HepG2 (cell line): ENCODE measurements around the gene RAET1L. TPM values are rescaled to one million over a fixed set of nuclear protein-coding genes. Genes with fewer than 3 reads are reported as not detected.

Experiments
- ADNP ChIP-seq: sonication (generic); formaldehyde crosslinking; IDR thresholded peaks from 2 replicates; pipeline ENCODE4 v1.4.0; 2020; ENCODE audit warnings: missing genetic modification reagents
- ARID3A ChIP-seq: IDR thresholded peaks from 2 replicates; pipeline ENCODE4 v1.6.1; 2012; ENCODE audit warnings: low read depth, low read length, improper control_type of control experiment
- CC2D1A ChIP-seq: sonication (generic); formaldehyde crosslinking; IDR thresholded peaks from 2 replicates; pipeline ENCODE4 v1.8.1; 2023; ENCODE audit warnings: mild to moderate bottlenecking, missing genetic modification reagents
- CREM ChIP-seq, 2 experiments: sonication (generic) in 1 of 2; formaldehyde crosslinking in 1 of 2; IDR thresholded peaks; 2 replicates each; pipeline versions ENCODE4 v1.4.0 to v1.6.1; 2016 to 2020; ENCODE audit warnings: antibody characterized with exemption in 1 of 2, mild to moderate bottlenecking in 1 of 2, missing genetic modification reagents in 1 of 2
- GATAD1 ChIP-seq: IDR thresholded peaks from 2 replicates; pipeline ENCODE4 v1.6.1; 2016; ENCODE audit warnings: missing genetic modification reagents, missing compliant biosample characterization
- MXD3 ChIP-seq: IDR thresholded peaks from 2 replicates; pipeline ENCODE4 v1.6.1; 2016; ENCODE audit warnings: mild to moderate bottlenecking, missing biosample characterization, missing genetic modification reagents
- MZF1 ChIP-seq: sonication (generic); formaldehyde crosslinking; IDR thresholded peaks from 2 replicates; pipeline ENCODE4 v1.8.1; 2023; ENCODE audit warnings: mild to moderate bottlenecking, missing genetic modification reagents, borderline replicate concordance
- NONO ChIP-seq, 2 experiments: fragments of 450-650 bp in 1 of 2; sonication (generic) in 1 of 2; formaldehyde crosslinking in 1 of 2; IDR thresholded peaks in 1 of 2; conservative IDR thresholded peaks in 1 of 2; 2 replicates each; pipeline versions ENCODE4 v1.6.1 to v1.8.0; 2017 to 2022; ENCODE audit warnings: mild to moderate bottlenecking in 1 of 2, missing genetic modification reagents in 1 of 2, moderate library complexity in 1 of 2
- PAX8 ChIP-seq: sonication (generic); formaldehyde crosslinking; IDR thresholded peaks from 2 replicates; pipeline ENCODE4 v1.8.0; 2022; ENCODE audit warnings: mild to moderate bottlenecking, missing genetic modification reagents, borderline replicate concordance
- RBM22 ChIP-seq: fragments of 200-400 bp; formaldehyde crosslinking; optimal IDR thresholded peaks from 2 replicates; pipeline ENCODE3; 2017; ENCODE audit warnings: mild to moderate bottlenecking, low read length, moderate library complexity
- SIX4 ChIP-seq: sonication (generic); formaldehyde crosslinking; IDR thresholded peaks from 2 replicates; pipeline ENCODE4 v1.4.0; 2020; ENCODE audit warnings: missing genetic modification reagents
- SMARCE1 ChIP-seq: fragments of 450-650 bp; IDR thresholded peaks from 2 replicates; pipeline ENCODE4 v1.6.1; 2017; ENCODE audit warnings: borderline replicate concordance
- TCF12 ChIP-seq, 2 experiments: fragments of 450-650 bp in 1 of 2; sonication (generic) in 1 of 2; formaldehyde crosslinking in 1 of 2; IDR thresholded peaks; 2 replicates each; pipeline versions ENCODE4 v1.6.1 to v1.8.0; 2017 to 2022; ENCODE audit warnings: antibody characterized with exemption in 1 of 2, mild to moderate bottlenecking in 1 of 2, missing genetic modification reagents in 1 of 2, moderate library complexity in 1 of 2
- YEATS2 ChIP-seq: sonication (generic); formaldehyde crosslinking; IDR thresholded peaks from 2 replicates; pipeline ENCODE4 v1.4.0; 2020; ENCODE audit warnings: missing genetic modification reagents, borderline replicate concordance
- YEATS4 ChIP-seq: sonication (generic); formaldehyde crosslinking; IDR thresholded peaks from 2 replicates; pipeline ENCODE4 v1.4.0; 2020; ENCODE audit warnings: missing genetic modification reagents, borderline replicate concordance
- ZBTB20 ChIP-seq: sonication (generic); formaldehyde crosslinking; IDR thresholded peaks from 2 replicates; pipeline ENCODE4 v1.8.1; 2023; ENCODE audit warnings: missing genetic modification reagents, low read depth, mild to moderate bottlenecking, borderline replicate concordance
- ZNF3 ChIP-seq: IDR thresholded peaks from 2 replicates; pipeline ENCODE4 v1.7.0; 2017; ENCODE audit warnings: inconsistent platforms
- ZNF337 ChIP-seq: sonication (generic); formaldehyde crosslinking; IDR thresholded peaks from 2 replicates; pipeline ENCODE4 v1.5.1; 2020; ENCODE audit warnings: missing genetic modification reagents, low read depth, mild to moderate bottlenecking, borderline replicate concordance
- ZNF382 ChIP-seq: sonication (generic); formaldehyde crosslinking; IDR thresholded peaks from 2 replicates; pipeline ENCODE4 v1.5.0; 2020; ENCODE audit warnings: missing genetic modification reagents, mild to moderate bottlenecking, borderline replicate concordance
- ZNF564 ChIP-seq: sonication (generic); formaldehyde crosslinking; IDR thresholded peaks from 2 replicates; pipeline ENCODE4 v1.8.1; 2023; ENCODE audit warnings: mild to moderate bottlenecking, missing genetic modification reagents
- ZNF800 ChIP-seq: sonication (generic); formaldehyde crosslinking; IDR thresholded peaks from 2 replicates; pipeline ENCODE4 v1.4.0; 2020; ENCODE audit warnings: missing genetic modification reagents
- ZSCAN9 ChIP-seq: IDR thresholded peaks from 2 replicates; pipeline ENCODE4 v1.6.1; 2016; ENCODE audit warnings: borderline replicate concordance
- polyA plus RNA-seq, 8 experiments: library from polyadenylated mRNA; depleted of rRNA in 3 of 8; stranded (reverse) in 7 of 8; unstranded in 1 of 8; fragments of >200 nt; fragmentation: Illumina TruSeq in 4 of 8; extraction: Trizol in 4 of 8; gene quantifications; 2 replicates each; pipeline versions ENCODE4 v1.2.1 to v1.2.3, GENCODE V29; 2011 to 2016; ENCODE audit warnings: low read depth in 4 of 8, missing spikeins in 1 of 8, mixed read lengths in 1 of 8; ENCODE audit not compliant: insufficient read depth in 1 of 8
- total RNA-seq, 5 experiments: library from RNA; depleted of rRNA; stranded (reverse); fragments of >200 nt; fragmentation: Illumina TruSeq; extraction: Trizol; gene quantifications; 2 replicates each; pipeline ENCODE4 v1.2.3, GENCODE V29; 2016; ENCODE audit warnings: low read depth in 1 of 5
- TF ChIP-seq, protein P1 (sequence below): sonication (generic); formaldehyde crosslinking; IDR thresholded peaks from 2 replicates; pipeline ENCODE4 v1.4.0; 2020; ENCODE audit warnings: missing genetic modification reagents, mild to moderate bottlenecking, borderline replicate concordance

RAET1L gene
- total and polyA plus RNA-seq, 2 of the 13 experiments (the other 11 are each of a cell fraction or from before 2014, with no cell fraction given): not detected

GRCh38 chr6:150004783-150005717, 20.3 kb downstream of the RAET1L start (continued):
- TF ChIP-seq ARID3A (no peak), PAX8 (CRISPR knock-in tag) (no peak), ZNF564 (CRISPR knock-in tag) (0 out of 2 replicates have a peak, but pooled peaks have one; percentile 35), ADNP (CRISPR knock-in tag) (no peak), SIX4 (CRISPR knock-in tag) (no peak), CREM (IDR thresholded peaks at IDR 0.05) (no peak), CREM (CRISPR knock-in tag; IDR thresholded peaks at IDR 0.05) (no peak), YEATS2 (CRISPR knock-in tag) (no peak), YEATS4 (peak; percentile 67; the same call in 1 of the 2 replicates), NONO (IDR thresholded peaks at IDR 0.05) (no peak), NONO (CRISPR knock-in tag; conservative IDR thresholded peaks at IDR 0.05) (peak; percentile 60; the same call in 1 of the 2 replicates), ZNF382 (CRISPR knock-in tag) (no peak), GATAD1 (CRISPR knock-in tag) (peak; percentile 52; the same call in 1 of the 2 replicates), ZNF3 (no peak; the same call in 1 of the 2 replicates), ZNF800 (CRISPR knock-in tag) (no peak), CC2D1A (CRISPR knock-in tag) (no peak; the same call in 1 of the 2 replicates), RBM22 (no peak), ZNF337 (CRISPR knock-in tag) (no peak), MZF1 (no peak), SMARCE1 (no peak), MXD3 (CRISPR knock-in tag) (peak; percentile 30; the same call in 1 of the 2 replicates), TCF12 (IDR thresholded peaks at IDR 0.05) (no peak), TCF12 (CRISPR knock-in tag; IDR thresholded peaks at IDR 0.05) (no peak), ZSCAN9 (CRISPR knock-in tag) (no peak), ZBTB20 (CRISPR knock-in tag) (0 out of 2 replicates have a peak, but pooled peaks have one; percentile 46)
- TF ChIP-seq, protein P1, sequence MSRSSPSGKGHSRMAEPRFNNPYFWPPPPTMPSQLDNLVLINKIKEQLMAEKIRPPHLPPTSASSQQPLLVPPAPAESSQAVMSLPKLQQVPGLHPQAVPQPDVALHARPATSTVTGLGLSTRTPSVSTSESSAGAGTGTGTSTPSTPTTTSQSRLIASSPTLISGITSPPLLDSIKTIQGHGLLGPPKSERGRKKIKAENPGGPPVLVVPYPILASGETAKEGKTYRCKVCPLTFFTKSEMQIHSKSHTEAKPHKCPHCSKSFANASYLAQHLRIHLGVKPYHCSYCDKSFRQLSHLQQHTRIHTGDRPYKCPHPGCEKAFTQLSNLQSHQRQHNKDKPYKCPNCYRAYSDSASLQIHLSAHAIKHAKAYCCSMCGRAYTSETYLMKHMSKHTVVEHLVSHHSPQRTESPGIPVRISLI (CRISPR knock-in tag): no peak; the same call in 1 of the 2 replicates
